Nucleus accumbens (tissue), 56 donors: ENCODE measurements around the gene PCLO.
A peak's percentile ranks its signal among the peaks of the same experiment; 100 is the strongest.
"Not testable (repeated sequence)": the region's sequence is repeated elsewhere in the genome, so short reads cannot be mapped to it uniquely, and the experiment has no call there.

Experiments used
- DNase-seq, 56 donors: peaks; one replicate each; lab custom pipeline; 2025; lab: John Stamatoyannopoulos, UW

The PCLO gene

GRCh38 chr7:83143107-83143506 is 19.6 kb downstream of the PCLO start:
- no peak for DNase-seq

- no peak for DNase-seq
Measured at GRCh38 chr7:83142365-83142764, 20.3 kb downstream of the PCLO start.

GRCh38 chr7:83141927-83142326 is 20.8 kb downstream of the PCLO start:
- no peak for DNase-seq

- DNase-seq, result no peak
Measured at GRCh38 chr7:83130623-83131545, 31.8 kb downstream of the PCLO start.

- no peak for DNase-seq
Measured at GRCh38 chr7:83130191-83130590, 32.5 kb downstream of the PCLO start.

- DNase-seq, result no peak
Measured at GRCh38 chr7:83119494-83119893, 43.2 kb downstream of the PCLO start.

GRCh38 chr7:83119026-83119382 is 43.7 kb downstream of the PCLO start:
- DNase-seq, result no peak

- no peak for DNase-seq
Measured at GRCh38 chr7:83118347-83119025, 44.2 kb downstream of the PCLO start.

- DNase-seq, result no peak
Measured at GRCh38 chr7:83117466-83117865, 45.2 kb downstream of the PCLO start.

GRCh38 chr7:83111391-83111790 is 51.3 kb downstream of the PCLO start:
- no peak for DNase-seq

- no peak for DNase-seq
Measured at GRCh38 chr7:83109352-83109751, 53.3 kb downstream of the PCLO start.

- DNase-seq, result no peak
Measured at GRCh38 chr7:83105948-83106347, 56.7 kb downstream of the PCLO start.

- DNase-seq, result no peak
Measured at GRCh38 chr7:83105063-83105462, 57.6 kb downstream of the PCLO start.

- no peak for DNase-seq
Measured at GRCh38 chr7:83101530-83101929, 61.2 kb downstream of the PCLO start.

GRCh38 chr7:83096065-83096580 is 66.6 kb downstream of the PCLO start:
- no peak for DNase-seq

- DNase-seq, result no peak
Measured at GRCh38 chr7:83085299-83085698, 77.4 kb downstream of the PCLO start.

GRCh38 chr7:83079879-83080278 is 82.8 kb downstream of the PCLO start:
- DNase-seq, result not testable (repeated sequence)

- DNase-seq, result no peak
Measured at GRCh38 chr7:83077328-83077727, 85.4 kb downstream of the PCLO start.

- DNase-seq, result no peak
Measured at GRCh38 chr7:83072576-83073517, 89.8 kb downstream of the PCLO start.

GRCh38 chr7:83065714-83066113 is 97.0 kb downstream of the PCLO start:
- no peak for DNase-seq

- peak in 1 of 56 donors; percentile 3 for DNase-seq
Measured at GRCh38 chr7:83060218-83060617, 102.5 kb downstream of the PCLO start.
